Measurements from ENCODE around the gene C4orf51. TPM values are rescaled to one million over a fixed set of nuclear protein-coding genes. Genes with fewer than 3 reads are reported as not detected.
A peak's percentile ranks its signal among the peaks of the same experiment; 100 is the strongest.

Gene C4orf51
- total RNA-seq, 1 experiment from 2014 or later, result 15.4 TPM

DNA sequence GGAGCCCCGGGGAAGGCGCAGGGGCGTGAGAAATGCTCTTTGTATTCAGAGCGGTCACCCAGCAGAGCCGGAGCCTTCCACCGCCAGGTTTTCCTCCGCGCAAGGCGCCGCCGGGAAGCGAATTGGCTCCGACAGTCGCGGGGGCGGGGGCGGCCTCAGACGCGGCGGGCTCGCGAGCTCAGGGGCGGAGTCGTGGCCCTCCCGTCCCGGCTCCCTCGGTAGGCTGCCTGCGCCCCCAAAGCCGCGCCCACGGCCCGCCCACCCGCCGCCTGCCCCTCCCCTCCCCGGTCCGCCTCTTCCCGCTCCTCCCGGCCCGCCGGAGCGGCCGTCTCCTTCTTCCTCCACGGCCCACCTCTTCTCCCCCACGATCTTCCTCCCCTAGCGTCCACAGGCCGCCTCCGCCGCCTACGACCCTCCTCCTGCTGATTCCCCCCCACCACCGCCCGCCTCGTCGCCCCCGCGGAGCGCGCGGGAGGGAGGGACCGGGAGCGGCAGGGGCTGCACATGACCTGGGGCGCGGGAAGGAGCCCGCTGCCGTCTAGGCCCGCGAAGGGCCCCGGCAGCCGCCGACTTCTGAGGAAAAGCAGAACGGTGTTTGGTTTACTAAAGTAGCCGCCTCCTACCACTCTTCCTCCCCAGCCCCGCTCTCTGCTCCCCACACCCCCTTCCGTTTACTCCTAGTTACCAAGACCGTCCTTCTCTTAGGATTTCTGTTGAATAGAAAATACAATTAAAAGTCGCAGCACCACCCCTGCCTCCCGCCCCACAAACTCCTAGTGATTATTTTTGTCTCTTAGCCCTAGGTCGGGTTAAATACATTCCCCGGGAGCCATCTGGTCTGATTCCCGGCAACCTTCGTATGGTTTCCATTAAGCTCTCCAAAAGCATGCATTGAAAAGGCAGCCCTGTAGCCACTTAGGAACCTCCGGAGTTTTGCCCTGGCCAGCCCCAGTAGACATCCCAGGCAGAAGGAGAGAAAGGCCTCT is 53.2 kb downstream of the C4orf51 start (continued):
- TF ChIP-seq, protein P1, sequence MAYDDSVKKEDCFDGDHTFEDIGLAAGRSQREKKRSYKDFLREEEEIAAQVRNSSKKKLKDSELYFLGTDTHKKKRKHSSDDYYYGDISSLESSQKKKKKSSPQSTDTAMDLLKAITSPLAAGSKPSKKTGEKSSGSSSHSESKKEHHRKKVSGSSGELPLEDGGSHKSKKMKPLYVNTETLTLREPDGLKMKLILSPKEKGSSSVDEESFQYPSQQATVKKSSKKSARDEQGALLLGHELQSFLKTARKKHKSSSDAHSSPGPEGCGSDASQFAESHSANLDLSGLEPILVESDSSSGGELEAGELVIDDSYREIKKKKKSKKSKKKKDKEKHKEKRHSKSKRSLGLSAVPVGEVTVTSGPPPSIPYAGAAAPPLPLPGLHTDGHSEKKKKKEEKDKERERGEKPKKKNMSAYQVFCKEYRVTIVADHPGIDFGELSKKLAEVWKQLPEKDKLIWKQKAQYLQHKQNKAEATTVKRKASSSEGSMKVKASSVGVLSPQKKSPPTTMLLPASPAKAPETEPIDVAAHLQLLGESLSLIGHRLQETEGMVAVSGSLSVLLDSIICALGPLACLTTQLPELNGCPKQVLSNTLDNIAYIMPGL (CRISPR knock-in tag; IDR thresholded peaks at IDR 0.05), result peak; percentile 45; the same call in 1 of the 2 replicates
- TF ChIP-seq, protein P2, sequence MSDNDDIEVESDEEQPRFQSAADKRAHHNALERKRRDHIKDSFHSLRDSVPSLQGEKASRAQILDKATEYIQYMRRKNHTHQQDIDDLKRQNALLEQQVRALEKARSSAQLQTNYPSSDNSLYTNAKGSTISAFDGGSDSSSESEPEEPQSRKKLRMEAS (CRISPR knock-in tag; IDR thresholded peaks at IDR 0.05), result peak; percentile 91
- TF ChIP-seq NR2C2 (CRISPR knock-in tag; IDR thresholded peaks at IDR 0.05), result no peak
- no peak for TF ChIP-seq GRHL2 (CRISPR knock-in tag; IDR thresholded peaks at IDR 0.05; ENCODE audit: insufficient replicate concordance, severe bottlenecking)
- TF ChIP-seq IRF2 (CRISPR knock-in tag; IDR thresholded peaks at IDR 0.05; ENCODE audit: borderline replicate concordance, low read depth), result no peak
- TF ChIP-seq, protein P3, sequence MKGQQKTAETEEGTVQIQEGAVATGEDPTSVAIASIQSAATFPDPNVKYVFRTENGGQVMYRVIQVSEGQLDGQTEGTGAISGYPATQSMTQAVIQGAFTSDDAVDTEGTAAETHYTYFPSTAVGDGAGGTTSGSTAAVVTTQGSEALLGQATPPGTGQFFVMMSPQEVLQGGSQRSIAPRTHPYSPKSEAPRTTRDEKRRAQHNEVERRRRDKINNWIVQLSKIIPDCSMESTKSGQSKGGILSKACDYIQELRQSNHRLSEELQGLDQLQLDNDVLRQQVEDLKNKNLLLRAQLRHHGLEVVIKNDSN (CRISPR knock-in tag; IDR thresholded peaks at IDR 0.05), result peak; percentile 79
- TF ChIP-seq ETV6 (CRISPR knock-in tag; IDR thresholded peaks at IDR 0.05), result peak; percentile 51; the same call in 1 of the 2 replicates
- no peak for TF ChIP-seq ZNF396 (CRISPR knock-in tag; IDR thresholded peaks at IDR 0.05; ENCODE audit: borderline replicate concordance)
- no peak for TF ChIP-seq ZNF317 (CRISPR knock-in tag; IDR thresholded peaks at IDR 0.05; ENCODE audit: borderline replicate concordance, low read depth)
- TF ChIP-seq, protein P4, sequence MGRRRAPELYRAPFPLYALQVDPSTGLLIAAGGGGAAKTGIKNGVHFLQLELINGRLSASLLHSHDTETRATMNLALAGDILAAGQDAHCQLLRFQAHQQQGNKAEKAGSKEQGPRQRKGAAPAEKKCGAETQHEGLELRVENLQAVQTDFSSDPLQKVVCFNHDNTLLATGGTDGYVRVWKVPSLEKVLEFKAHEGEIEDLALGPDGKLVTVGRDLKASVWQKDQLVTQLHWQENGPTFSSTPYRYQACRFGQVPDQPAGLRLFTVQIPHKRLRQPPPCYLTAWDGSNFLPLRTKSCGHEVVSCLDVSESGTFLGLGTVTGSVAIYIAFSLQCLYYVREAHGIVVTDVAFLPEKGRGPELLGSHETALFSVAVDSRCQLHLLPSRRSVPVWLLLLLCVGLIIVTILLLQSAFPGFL (CRISPR knock-in tag; IDR thresholded peaks at IDR 0.05; ENCODE audit: borderline replicate concordance), result no peak
- TF ChIP-seq, protein P5, sequence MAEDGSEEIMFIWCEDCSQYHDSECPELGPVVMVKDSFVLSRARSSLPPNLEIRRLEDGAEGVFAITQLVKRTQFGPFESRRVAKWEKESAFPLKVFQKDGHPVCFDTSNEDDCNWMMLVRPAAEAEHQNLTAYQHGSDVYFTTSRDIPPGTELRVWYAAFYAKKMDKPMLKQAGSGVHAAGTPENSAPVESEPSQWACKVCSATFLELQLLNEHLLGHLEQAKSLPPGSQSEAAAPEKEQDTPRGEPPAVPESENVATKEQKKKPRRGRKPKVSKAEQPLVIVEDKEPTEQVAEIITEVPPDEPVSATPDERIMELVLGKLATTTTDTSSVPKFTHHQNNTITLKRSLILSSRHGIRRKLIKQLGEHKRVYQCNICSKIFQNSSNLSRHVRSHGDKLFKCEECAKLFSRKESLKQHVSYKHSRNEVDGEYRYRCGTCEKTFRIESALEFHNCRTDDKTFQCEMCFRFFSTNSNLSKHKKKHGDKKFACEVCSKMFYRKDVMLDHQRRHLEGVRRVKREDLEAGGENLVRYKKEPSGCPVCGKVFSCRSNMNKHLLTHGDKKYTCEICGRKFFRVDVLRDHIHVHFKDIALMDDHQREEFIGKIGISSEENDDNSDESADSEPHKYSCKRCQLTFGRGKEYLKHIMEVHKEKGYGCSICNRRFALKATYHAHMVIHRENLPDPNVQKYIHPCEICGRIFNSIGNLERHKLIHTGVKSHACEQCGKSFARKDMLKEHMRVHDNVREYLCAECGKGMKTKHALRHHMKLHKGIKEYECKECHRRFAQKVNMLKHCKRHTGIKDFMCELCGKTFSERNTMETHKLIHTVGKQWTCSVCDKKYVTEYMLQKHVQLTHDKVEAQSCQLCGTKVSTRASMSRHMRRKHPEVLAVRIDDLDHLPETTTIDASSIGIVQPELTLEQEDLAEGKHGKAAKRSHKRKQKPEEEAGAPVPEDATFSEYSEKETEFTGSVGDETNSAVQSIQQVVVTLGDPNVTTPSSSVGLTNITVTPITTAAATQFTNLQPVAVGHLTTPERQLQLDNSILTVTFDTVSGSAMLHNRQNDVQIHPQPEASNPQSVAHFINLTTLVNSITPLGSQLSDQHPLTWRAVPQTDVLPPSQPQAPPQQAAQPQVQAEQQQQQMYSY (CRISPR knock-in tag; IDR thresholded peaks at IDR 0.05), result peak; percentile 97
- TF ChIP-seq SP1 (CRISPR knock-in tag; conservative IDR thresholded peaks at IDR 0.05), result peak; percentile 59; the same call in 1 of the 2 replicates
- TF ChIP-seq ZNF423 (CRISPR knock-in tag; IDR thresholded peaks at IDR 0.05), result peak; percentile 42
- TF ChIP-seq FOXP1 (CRISPR knock-in tag; IDR thresholded peaks at IDR 0.05; ENCODE audit: borderline replicate concordance), result peak; percentile 52; the same call in 1 of the 2 replicates
- TF ChIP-seq ZNF121 (CRISPR knock-in tag; IDR thresholded peaks at IDR 0.05), result no peak
- no peak for TF ChIP-seq JUN (CRISPR knock-in tag; IDR thresholded peaks at IDR 0.05)
- TF ChIP-seq, protein P6, sequence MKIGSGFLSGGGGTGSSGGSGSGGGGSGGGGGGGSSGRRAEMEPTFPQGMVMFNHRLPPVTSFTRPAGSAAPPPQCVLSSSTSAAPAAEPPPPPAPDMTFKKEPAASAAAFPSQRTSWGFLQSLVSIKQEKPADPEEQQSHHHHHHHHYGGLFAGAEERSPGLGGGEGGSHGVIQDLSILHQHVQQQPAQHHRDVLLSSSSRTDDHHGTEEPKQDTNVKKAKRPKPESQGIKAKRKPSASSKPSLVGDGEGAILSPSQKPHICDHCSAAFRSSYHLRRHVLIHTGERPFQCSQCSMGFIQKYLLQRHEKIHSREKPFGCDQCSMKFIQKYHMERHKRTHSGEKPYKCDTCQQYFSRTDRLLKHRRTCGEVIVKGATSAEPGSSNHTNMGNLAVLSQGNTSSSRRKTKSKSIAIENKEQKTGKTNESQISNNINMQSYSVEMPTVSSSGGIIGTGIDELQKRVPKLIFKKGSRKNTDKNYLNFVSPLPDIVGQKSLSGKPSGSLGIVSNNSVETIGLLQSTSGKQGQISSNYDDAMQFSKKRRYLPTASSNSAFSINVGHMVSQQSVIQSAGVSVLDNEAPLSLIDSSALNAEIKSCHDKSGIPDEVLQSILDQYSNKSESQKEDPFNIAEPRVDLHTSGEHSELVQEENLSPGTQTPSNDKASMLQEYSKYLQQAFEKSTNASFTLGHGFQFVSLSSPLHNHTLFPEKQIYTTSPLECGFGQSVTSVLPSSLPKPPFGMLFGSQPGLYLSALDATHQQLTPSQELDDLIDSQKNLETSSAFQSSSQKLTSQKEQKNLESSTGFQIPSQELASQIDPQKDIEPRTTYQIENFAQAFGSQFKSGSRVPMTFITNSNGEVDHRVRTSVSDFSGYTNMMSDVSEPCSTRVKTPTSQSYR (CRISPR knock-in tag; IDR thresholded peaks at IDR 0.05), result peak; percentile 56; the same call in 1 of the 2 replicates
- TF ChIP-seq ZNF263 (CRISPR knock-in tag; IDR thresholded peaks at IDR 0.05; ENCODE audit: low read depth), result peak; percentile 87
- TF ChIP-seq NFYB (CRISPR knock-in tag; conservative IDR thresholded peaks at IDR 0.05; ENCODE audit: low read depth), result 0 out of 2 replicates have a peak, but pooled peaks have one; percentile 3
- no peak for TF ChIP-seq TP53 (CRISPR knock-in tag; IDR thresholded peaks at IDR 0.05)
- TF ChIP-seq CREM (CRISPR knock-in tag; IDR thresholded peaks at IDR 0.05), result no peak
